Caco-2 (cell line): ENCODE results near the gene ZNF606. TPM values are rescaled to one million over a fixed set of nuclear protein-coding genes. Genes with fewer than 3 reads are reported as not detected.

Source experiments
- BruUV-seq: library from RNA; stranded (reverse); fragments of 400-500 nt; replicated peaks from 2 replicates; lab custom pipeline; 2021; lab: Mats Ljungman, UMichigan
- CTCF ChIA-PET: fragments of 300-600 bp; sonication (Branson Sonifier 250); formaldehyde crosslinking; loops from one replicate; lab custom pipeline; 2022; ENCODE audit warnings: antibody characterized with exemption; lab: Charles Lee
- POLR2A ChIA-PET: fragments of 300-600 bp; sonication (Branson Sonifier 250); formaldehyde crosslinking; loops from one replicate; lab custom pipeline; 2022; ENCODE audit warnings: antibody characterized with exemption; lab: Charles Lee
- DNase-seq, 2 experiments: peaks; one replicate each; pipeline versions ENCODE4 v3.0.0 to v3.0.0-alpha.2; 2020 to 2022
- H3K27me3 ChIP-seq: replicated peaks from 2 replicates; pipeline ENCODE4 v1.6.0; 2011; ENCODE audit warnings: low read length; ENCODE audit not compliant: control insufficient read depth, insufficient read depth
- H3K36me3 ChIP-seq: 2 replicates; pipeline ENCODE4 v1.5.1; 2011; ENCODE audit warnings: low read length; ENCODE audit not compliant: control insufficient read depth, insufficient read depth
- H3K4me1 ChIP-seq: fragments of 250-450 bp; sonication (Bioruptor Pico); 2 replicates; pipeline ENCODE4 v1.5.1; 2020; ENCODE audit warnings: mild to moderate bottlenecking
- H3K4me3 ChIP-seq: 2 replicates; pipeline ENCODE4 v1.5.1; 2011; ENCODE audit warnings: low read depth, mild to moderate bottlenecking, control low read depth, low read length
- H3K9me3 ChIP-seq: fragments of 250-450 bp; sonication (Bioruptor Pico); 2 replicates; pipeline ENCODE4 v1.5.1; 2020; ENCODE audit warnings: mild to moderate bottlenecking, moderate library complexity
- H3K27ac Mint-ChIP-seq: one replicate; pipeline ENCODE4 v1.8.0; 2022; ENCODE audit warnings: mixed read lengths; ENCODE audit not compliant: unreplicated experiment
- H3K27me3 Mint-ChIP-seq: one replicate; pipeline ENCODE4 v1.8.0; 2022; ENCODE audit warnings: mixed read lengths; ENCODE audit not compliant: insufficient read depth, unreplicated experiment
- H3K36me3 Mint-ChIP-seq: one replicate; pipeline ENCODE4 v1.8.0; 2022; ENCODE audit warnings: mild to moderate bottlenecking, mixed read lengths; ENCODE audit not compliant: insufficient read depth, unreplicated experiment
- H3K4me1 Mint-ChIP-seq: one replicate; pipeline ENCODE4 v1.8.0; 2022; ENCODE audit warnings: low read depth, mixed read lengths; ENCODE audit not compliant: unreplicated experiment
- H3K4me3 Mint-ChIP-seq: one replicate; pipeline ENCODE4 v1.8.0; 2022; ENCODE audit warnings: mild to moderate bottlenecking, moderate library complexity, mixed read lengths; ENCODE audit not compliant: unreplicated experiment
- H3K9me3 Mint-ChIP-seq: one replicate; pipeline ENCODE4 v1.8.0; 2022; ENCODE audit warnings: mixed read lengths; ENCODE audit not compliant: unreplicated experiment
- intact Hi-C: fragments of 100-400 bp; cut with micrococcal nuclease; formaldehyde crosslinking; loops from one replicate; pipeline ENCODE4 v1.10.0; 2022; ENCODE audit not compliant: unreplicated experiment
- total RNA-seq: library from RNA; stranded (reverse); gene quantifications from 2 replicates; pipeline ENCODE4 v1.2.3, GENCODE V29; 2022
- TF ChIP-seq, protein P1 (sequence below), 2 experiments: fragments of 200-600 bp in 1 of 2; IDR thresholded peaks; 1 replicate in 1 of 2; 2 replicates in 1 of 2; pipeline versions ENCODE4 v1.5.1 to v1.8.0; 2011 to 2022; ENCODE audit warnings: antibody characterized with exemption in 1 of 2, control low read depth in 1 of 2, inconsistent platforms in 1 of 2, low read depth in 1 of 2, low read length in 1 of 2, mild to moderate bottlenecking in 1 of 2, moderate library complexity in 1 of 2; ENCODE audit not compliant: insufficient read depth in 1 of 2, severe bottlenecking in 1 of 2, unreplicated experiment in 1 of 2

Gene ZNF606
- total RNA-seq, 1 experiment from 2014 or later = 13.0 TPM

DNA sequence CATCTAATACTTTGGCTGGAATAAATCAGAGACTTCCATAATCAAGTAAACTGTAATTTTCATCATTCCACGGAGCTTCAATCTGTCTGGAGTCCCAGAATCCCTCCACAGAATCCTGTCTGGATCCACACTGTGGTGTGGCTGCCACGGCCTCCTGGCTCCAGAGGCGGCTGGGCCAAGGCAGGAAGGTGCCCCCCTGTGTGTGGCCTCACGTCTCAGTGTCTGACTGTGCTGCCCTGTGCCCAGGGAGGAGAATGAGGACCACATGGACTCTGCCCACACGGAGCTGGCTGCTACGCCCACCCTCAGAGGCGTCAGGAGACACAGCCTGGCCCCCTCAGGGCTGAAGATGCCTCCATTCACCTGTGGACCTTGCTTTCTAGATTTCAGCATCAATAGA, 44.2 kb upstream of the ZNF606 start:
- no TSS peak for BruUV-seq
- Mint-ChIP-seq H3K36me3 (no peaks in the 10 kb centered on the region), H3K27me3 (no peaks in the 10 kb centered on the region), H3K4me3 (no peak overlapping the region), H3K9me3 (peaks cover 35% of the 10 kb centered on the region), H3K27ac (no peak overlapping the region), H3K4me1 (no peaks in the 10 kb centered on the region)
- no peaks in the 10 kb centered on the region for H3K4me1 ChIP-seq
- TF ChIP-seq, protein P1, sequence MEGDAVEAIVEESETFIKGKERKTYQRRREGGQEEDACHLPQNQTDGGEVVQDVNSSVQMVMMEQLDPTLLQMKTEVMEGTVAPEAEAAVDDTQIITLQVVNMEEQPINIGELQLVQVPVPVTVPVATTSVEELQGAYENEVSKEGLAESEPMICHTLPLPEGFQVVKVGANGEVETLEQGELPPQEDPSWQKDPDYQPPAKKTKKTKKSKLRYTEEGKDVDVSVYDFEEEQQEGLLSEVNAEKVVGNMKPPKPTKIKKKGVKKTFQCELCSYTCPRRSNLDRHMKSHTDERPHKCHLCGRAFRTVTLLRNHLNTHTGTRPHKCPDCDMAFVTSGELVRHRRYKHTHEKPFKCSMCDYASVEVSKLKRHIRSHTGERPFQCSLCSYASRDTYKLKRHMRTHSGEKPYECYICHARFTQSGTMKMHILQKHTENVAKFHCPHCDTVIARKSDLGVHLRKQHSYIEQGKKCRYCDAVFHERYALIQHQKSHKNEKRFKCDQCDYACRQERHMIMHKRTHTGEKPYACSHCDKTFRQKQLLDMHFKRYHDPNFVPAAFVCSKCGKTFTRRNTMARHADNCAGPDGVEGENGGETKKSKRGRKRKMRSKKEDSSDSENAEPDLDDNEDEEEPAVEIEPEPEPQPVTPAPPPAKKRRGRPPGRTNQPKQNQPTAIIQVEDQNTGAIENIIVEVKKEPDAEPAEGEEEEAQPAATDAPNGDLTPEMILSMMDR (IDR thresholded peaks at IDR 0.05; ENCODE audit: insufficient read depth in 1 of 2, low read depth in 1 of 2, low read length in 1 of 2, severe bottlenecking in 1 of 2, unreplicated experiment in 1 of 2) = no peak
- intact Hi-C loops = no loop called here
- ChIA-PET POLR2A (no interaction called here), CTCF (no interaction called here)
- no peak for DNase-seq
- no peaks in the 10 kb centered on the region for H3K36me3 ChIP-seq
- no peaks in the 10 kb centered on the region for H3K27me3 ChIP-seq
- H3K4me3 ChIP-seq = no peak overlapping the region
- H3K9me3 ChIP-seq = peaks cover 22% of the 10 kb centered on the region

DNA sequence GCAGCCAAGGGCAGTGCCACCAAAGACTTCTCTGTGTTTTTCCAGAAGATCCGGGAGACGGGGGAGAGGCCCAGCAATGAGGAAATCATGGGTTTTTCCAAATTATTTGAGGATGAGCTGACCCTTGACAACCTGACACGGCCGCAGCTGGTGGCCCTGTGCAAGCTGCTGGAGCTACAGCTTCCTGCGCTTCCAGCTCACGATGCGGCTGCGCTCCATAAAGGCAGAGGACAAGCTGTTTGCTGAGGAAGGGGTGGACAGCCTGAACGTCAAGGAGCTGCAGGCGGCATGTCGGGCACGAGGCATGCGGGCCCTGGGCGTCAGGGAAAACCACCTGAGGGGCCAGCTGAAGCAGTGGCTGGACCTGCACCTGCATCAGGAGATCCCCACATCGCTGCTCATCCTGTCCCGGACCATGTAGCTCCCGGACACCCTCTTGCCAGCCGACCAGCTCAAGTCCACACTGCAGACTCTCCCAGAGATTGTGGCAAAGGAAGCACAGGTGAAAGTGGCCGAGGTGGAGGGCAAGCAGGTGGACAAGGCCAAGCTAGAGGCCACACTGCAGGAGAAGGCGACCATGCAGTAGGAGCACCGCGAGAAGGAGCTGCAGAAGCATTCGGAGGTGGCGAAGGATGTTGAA, 42.9 kb upstream of the ZNF606 start:
- Histone ChIP-seq H3K27me3 (no peaks in the 10 kb centered on the region), H3K36me3 (no peaks in the 10 kb centered on the region), H3K4me1 (no peaks in the 10 kb centered on the region), H3K9me3 (peaks cover 32% of the 10 kb centered on the region), H3K4me3 (no peak overlapping the region)
- ChIA-PET POLR2A (no interaction called here), CTCF (no interaction called here)
- no peak for DNase-seq
- Mint-ChIP-seq H3K36me3 (no peaks in the 10 kb centered on the region), H3K4me1 (no peaks in the 10 kb centered on the region), H3K27ac (no peak overlapping the region), H3K4me3 (no peak overlapping the region), H3K27me3 (no peaks in the 10 kb centered on the region), H3K9me3 (peaks cover 35% of the 10 kb centered on the region)
- no TSS peak for BruUV-seq
- intact Hi-C loops = no loop called here
- TF ChIP-seq, protein P1 (IDR thresholded peaks at IDR 0.05; ENCODE audit: insufficient read depth in 1 of 2, low read depth in 1 of 2, low read length in 1 of 2, severe bottlenecking in 1 of 2, unreplicated experiment in 1 of 2) = no peak

DNA sequence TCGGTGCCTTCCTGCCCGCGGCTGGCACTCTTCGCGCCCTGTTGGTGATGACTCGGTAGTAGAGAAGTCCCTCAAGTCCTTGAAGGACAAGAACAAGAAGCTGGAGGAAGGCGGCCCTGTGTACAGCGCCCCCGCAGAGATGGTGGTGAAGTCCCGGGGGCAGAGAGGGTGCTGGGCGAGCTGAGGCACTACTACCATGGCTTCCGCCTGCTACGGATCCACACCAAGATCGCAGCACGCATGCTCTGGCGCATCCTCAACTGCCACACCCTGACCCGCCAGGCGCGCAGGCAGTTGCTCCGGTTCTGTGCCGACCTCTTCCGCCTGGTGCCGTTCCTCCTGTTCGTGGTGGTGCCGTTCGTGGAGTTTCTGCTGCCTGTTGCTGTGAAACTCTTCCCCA, 42.3 kb upstream of the ZNF606 start:
- no peaks in the 10 kb centered on the region for H3K27me3 Mint-ChIP-seq
- no peak overlapping the region for H3K4me3 Mint-ChIP-seq
- ChIA-PET POLR2A (no interaction called here), CTCF (no interaction called here)
- H3K36me3 Mint-ChIP-seq = no peaks in the 10 kb centered on the region
- H3K36me3 ChIP-seq = no peaks in the 10 kb centered on the region
- no peaks in the 10 kb centered on the region for H3K27me3 ChIP-seq
- TF ChIP-seq, protein P1 (IDR thresholded peaks at IDR 0.05; ENCODE audit: insufficient read depth in 1 of 2, low read depth in 1 of 2, low read length in 1 of 2, severe bottlenecking in 1 of 2, unreplicated experiment in 1 of 2) = no peak
- BruUV-seq = no TSS peak
- H3K4me1 ChIP-seq = no peaks in the 10 kb centered on the region
- peaks cover 27% of the 10 kb centered on the region for H3K9me3 ChIP-seq
- H3K4me3 ChIP-seq = no peak overlapping the region
- H3K4me1 Mint-ChIP-seq = no peaks in the 10 kb centered on the region
- intact Hi-C loops = no loop called here
- DNase-seq = no peak
- peaks cover 33% of the 10 kb centered on the region for H3K9me3 Mint-ChIP-seq
- no peak overlapping the region for H3K27ac Mint-ChIP-seq
